ENCODE results near the gene NASP.

Gene NASP

DNA sequence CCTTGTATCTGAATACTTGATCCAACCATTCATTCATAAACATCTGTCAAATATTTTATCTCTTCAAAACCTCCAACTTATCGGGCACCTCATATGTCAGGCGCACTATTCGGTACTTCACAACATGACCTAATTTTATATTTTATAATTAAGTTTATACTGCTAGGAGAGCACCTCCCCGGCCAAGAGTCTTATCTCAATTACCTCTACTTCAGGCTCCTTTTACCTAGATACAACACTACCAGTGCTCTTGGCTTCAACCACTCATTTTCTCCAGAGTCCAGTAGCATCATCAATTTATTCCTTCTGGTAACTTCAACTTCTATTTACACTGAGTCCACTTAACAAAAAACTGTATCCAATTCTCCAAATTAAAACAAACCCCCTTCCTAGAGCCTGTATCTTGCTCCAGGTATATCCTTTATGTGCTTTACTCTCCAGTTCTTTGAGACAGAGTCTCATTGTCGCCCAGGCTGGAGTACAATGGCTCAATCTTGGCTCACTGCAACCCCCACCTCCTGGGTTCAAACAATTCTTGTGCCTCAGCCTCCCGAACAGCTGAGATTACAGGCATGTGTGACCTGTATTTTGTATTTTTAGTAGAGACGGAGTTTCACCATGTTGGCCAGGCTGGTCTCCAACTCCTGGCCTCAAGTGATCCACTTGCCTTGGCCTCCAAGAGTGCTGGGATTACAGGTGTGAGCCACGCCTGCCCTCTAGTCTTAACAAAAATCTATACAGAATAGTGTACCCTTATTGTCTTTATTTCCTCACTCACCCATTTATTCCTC, 83.7 kb downstream of the NASP start:
- DNase-seq (no peak), ATAC-seq (ENCODE audit: insufficient read depth, low read depth) (no peak)
- no peaks in the 10 kb centered on the region for H3K9me3 ChIP-seq (ENCODE audit: insufficient read depth, low read length, severe bottlenecking)
- peaks cover 12% of the 10 kb centered on the region for H3K36me3 ChIP-seq (ENCODE audit: insufficient read depth, low read length)
- peaks cover 100% of the 10 kb centered on the region for H3K79me2 ChIP-seq (ENCODE audit: insufficient read depth, low read length)
- H3K4me1 ChIP-seq (ENCODE audit: insufficient read depth, low read length): no peaks in the 10 kb centered on the region
- H2AFZ ChIP-seq (ENCODE audit: low read depth, low read length): no peak overlapping the region
- H3K9ac ChIP-seq (ENCODE audit: low read depth, low read length): no peak overlapping the region
- H4K20me1 ChIP-seq (ENCODE audit: insufficient read depth, low read length): peaks cover 69% of the 10 kb centered on the region
- no peaks in the 10 kb centered on the region for H3K27me3 ChIP-seq (ENCODE audit: insufficient read depth, low read length, poor library complexity)
- no peak overlapping the region for H3K4me2 ChIP-seq (ENCODE audit: insufficient read depth, low read length)
- TF ChIP-seq EZH2 (IDR thresholded peaks at IDR 0.05; ENCODE audit: borderline replicate concordance, low read depth, low read length, severe bottlenecking): no peak
- TF ChIP-seq, protein P1, sequence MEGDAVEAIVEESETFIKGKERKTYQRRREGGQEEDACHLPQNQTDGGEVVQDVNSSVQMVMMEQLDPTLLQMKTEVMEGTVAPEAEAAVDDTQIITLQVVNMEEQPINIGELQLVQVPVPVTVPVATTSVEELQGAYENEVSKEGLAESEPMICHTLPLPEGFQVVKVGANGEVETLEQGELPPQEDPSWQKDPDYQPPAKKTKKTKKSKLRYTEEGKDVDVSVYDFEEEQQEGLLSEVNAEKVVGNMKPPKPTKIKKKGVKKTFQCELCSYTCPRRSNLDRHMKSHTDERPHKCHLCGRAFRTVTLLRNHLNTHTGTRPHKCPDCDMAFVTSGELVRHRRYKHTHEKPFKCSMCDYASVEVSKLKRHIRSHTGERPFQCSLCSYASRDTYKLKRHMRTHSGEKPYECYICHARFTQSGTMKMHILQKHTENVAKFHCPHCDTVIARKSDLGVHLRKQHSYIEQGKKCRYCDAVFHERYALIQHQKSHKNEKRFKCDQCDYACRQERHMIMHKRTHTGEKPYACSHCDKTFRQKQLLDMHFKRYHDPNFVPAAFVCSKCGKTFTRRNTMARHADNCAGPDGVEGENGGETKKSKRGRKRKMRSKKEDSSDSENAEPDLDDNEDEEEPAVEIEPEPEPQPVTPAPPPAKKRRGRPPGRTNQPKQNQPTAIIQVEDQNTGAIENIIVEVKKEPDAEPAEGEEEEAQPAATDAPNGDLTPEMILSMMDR (IDR thresholded peaks at IDR 0.05; ENCODE audit: borderline replicate concordance, extremely low read depth, low read length, poor library complexity, severe bottlenecking): no peak
- no peak overlapping the region for H3K27ac ChIP-seq (ENCODE audit: low read length)
- no peak overlapping the region for H3K4me3 ChIP-seq (ENCODE audit: low read depth in 1 of 2, low read length in 2 of 2)

Measured in DND-41 (cell line).